ENCODE measurements around the gene GRHL1. TPM values are rescaled to one million over a fixed set of nuclear protein-coding genes. Genes with fewer than 3 reads are reported as not detected.

The GRHL1 gene
- total and polyA plus RNA-seq, 2 experiments from 2014 or later = 2.9 to 4.2 TPM

DNA sequence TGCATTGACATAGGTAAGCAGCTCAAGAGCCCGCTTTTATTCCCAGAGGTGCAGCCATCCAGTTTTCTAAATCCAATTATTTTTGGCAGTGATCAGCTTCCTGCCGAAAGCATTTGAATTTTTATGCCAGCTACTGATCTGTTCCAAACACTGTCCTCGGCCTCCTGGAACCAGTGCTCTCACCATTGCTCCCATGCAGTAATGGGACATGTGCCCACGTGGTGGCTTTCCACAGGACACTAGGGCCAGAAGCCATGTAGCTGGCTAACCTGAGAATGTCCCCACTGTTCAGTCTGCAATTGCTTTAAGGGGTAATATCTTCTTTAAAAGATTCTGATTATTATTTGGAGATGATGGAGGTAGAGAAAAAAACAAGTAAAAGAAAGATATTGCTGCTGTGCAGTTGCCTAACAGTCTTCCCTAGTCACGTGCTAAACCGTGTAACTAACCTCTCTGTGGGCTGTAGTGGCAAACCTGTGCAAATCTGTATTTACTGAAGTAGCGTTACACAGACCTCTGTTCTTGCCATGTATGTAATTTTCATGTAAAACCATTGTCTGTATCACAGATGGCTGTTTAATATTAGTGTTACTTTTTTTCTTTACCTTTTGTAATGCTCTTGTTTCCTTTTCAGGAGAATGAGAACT is 13.0 kb downstream of the GRHL1 start:
- ATAC-seq (no peak), DNase-seq (ENCODE audit: low spot score) (no peak)
- H3K27me3 ChIP-seq (ENCODE audit: insufficient read depth) = no peaks in the 10 kb centered on the region
- H3K9me3 Mint-ChIP-seq = no peaks in the 10 kb centered on the region
- H3K27me3 Mint-ChIP-seq (ENCODE audit: insufficient read depth, low read depth, poor library complexity) = no peaks in the 10 kb centered on the region
- no peak overlapping the region for H3K4me2 ChIP-seq
- H2AFZ ChIP-seq = no peak overlapping the region
- TF ChIP-seq REST (IDR thresholded peaks at IDR 0.05; ENCODE audit: unreplicated experiment) (no peak), EZH2phosphoT487 (IDR thresholded peaks at IDR 0.05; ENCODE audit: unreplicated experiment) (no peak), EZH2 (IDR thresholded peaks at IDR 0.05; ENCODE audit: low read depth, unreplicated experiment) (no peak), CREB1 (CRISPR knock-in tag; IDR thresholded peaks at IDR 0.05; ENCODE audit: low read depth) (no peak), STAT1 (IDR thresholded peaks at IDR 0.05; ENCODE audit: unreplicated experiment) (no peak)
- TF ChIP-seq, protein P1, sequence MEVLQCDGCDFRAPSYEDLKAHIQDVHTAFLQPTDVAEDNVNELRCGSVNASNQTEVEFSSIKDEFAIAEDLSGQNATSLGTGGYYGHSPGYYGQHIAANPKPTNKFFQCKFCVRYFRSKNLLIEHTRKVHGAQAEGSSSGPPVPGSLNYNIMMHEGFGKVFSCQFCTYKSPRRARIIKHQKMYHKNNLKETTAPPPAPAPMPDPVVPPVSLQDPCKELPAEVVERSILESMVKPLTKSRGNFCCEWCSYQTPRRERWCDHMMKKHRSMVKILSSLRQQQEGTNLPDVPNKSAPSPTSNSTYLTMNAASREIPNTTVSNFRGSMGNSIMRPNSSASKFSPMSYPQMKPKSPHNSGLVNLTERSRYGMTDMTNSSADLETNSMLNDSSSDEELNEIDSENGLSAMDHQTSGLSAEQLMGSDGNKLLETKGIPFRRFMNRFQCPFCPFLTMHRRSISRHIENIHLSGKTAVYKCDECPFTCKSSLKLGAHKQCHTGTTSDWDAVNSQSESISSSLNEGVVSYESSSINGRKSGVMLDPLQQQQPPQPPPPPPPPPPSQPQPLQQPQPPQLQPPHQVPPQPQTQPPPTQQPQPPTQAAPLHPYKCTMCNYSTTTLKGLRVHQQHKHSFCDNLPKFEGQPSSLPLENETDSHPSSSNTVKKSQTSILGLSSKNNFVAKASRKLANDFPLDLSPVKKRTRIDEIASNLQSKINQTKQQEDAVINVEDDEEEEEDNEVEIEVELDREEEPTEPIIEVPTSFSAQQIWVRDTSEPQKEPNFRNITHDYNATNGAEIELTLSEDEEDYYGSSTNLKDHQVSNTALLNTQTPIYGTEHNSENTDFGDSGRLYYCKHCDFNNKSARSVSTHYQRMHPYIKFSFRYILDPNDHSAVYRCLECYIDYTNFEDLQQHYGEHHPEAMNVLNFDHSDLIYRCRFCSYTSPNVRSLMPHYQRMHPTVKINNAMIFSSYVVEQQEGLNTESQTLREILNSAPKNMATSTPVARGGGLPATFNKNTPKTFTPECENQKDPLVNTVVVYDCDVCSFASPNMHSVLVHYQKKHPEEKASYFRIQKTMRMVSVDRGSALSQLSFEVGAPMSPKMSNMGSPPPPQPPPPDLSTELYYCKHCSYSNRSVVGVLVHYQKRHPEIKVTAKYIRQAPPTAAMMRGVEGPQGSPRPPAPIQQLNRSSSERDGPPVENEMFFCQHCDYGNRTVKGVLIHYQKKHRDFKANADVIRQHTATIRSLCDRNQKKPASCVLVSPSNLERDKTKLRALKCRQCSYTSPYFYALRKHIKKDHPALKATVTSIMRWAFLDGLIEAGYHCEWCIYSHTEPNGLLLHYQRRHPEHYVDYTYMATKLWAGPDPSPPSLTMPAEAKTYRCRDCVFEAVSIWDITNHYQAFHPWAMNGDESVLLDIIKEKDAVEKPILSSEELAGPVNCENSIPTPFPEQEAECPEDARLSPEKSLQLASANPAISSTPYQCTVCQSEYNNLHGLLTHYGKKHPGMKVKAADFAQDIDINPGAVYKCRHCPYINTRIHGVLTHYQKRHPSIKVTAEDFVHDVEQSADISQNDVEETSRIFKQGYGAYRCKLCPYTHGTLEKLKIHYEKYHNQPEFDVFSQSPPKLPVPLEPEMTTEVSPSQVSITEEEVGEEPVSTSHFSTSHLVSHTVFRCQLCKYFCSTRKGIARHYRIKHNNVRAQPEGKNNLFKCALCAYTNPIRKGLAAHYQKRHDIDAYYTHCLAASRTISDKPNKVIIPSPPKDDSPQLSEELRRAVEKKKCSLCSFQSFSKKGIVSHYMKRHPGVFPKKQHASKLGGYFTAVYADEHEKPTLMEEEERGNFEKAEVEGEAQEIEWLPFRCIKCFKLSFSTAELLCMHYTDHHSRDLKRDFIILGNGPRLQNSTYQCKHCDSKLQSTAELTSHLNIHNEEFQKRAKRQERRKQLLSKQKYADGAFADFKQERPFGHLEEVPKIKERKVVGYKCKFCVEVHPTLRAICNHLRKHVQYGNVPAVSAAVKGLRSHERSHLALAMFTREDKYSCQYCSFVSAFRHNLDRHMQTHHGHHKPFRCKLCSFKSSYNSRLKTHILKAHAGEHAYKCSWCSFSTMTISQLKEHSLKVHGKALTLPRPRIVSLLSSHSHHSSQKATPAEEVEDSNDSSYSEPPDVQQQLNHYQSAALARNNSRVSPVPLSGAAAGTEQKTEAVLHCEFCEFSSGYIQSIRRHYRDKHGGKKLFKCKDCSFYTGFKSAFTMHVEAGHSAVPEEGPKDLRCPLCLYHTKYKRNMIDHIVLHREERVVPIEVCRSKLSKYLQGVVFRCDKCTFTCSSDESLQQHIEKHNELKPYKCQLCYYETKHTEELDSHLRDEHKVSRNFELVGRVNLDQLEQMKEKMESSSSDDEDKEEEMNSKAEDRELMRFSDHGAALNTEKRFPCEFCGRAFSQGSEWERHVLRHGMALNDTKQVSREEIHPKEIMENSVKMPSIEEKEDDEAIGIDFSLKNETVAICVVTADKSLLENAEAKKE (CRISPR knock-in tag; IDR thresholded peaks at IDR 0.05) = no peak
- no peaks in the 10 kb centered on the region for H3K79me2 ChIP-seq (replicated peaks; ENCODE audit: insufficient read depth)
- peaks cover 2% of the 10 kb centered on the region; the same call in 2 of the 3 replicates for H3K4me1 Mint-ChIP-seq
- no peaks in the 10 kb centered on the region for H3K36me3 Mint-ChIP-seq (ENCODE audit: low read depth)
- H3K27ac Mint-ChIP-seq = no peak overlapping the region
- no peak overlapping the region for H3K4me3 Mint-ChIP-seq
- H3K4me3 ChIP-seq = no peak overlapping the region
- no peaks in the 10 kb centered on the region for H3F3A ChIP-seq (replicated peaks; ENCODE audit: low read depth)
- H3K4me1 ChIP-seq (ENCODE audit: insufficient read depth) = no peaks in the 10 kb centered on the region
- H3K27ac ChIP-seq (ENCODE audit: low read depth) = no peak overlapping the region
- H4K20me1 ChIP-seq (replicated peaks; ENCODE audit: insufficient read depth) = no peaks in the 10 kb centered on the region
- H3K36me3 ChIP-seq (ENCODE audit: insufficient read depth) = no peaks in the 10 kb centered on the region
- H3K9me2 ChIP-seq (ENCODE audit: insufficient read depth) = no peaks in the 10 kb centered on the region
